Erythroblast (primary cell): Measurements from ENCODE around the gene COX11.

Experiments
- GATA1 ChIP-seq: IDR thresholded peaks from 2 replicates; pipeline ENCODE4 v1.6.1; 2011; ENCODE audit warnings: low read depth, mild to moderate bottlenecking, control low read depth, low read length, moderate library complexity
- POLR2A ChIP-seq: IDR thresholded peaks from 2 replicates; pipeline ENCODE4 v1.6.1; 2011; ENCODE audit warnings: mild to moderate bottlenecking, low read length

- TF ChIP-seq POLR2A (no peak), GATA1 (no peak)
These were observed 44.0 kb downstream of the COX11 start for GRCh38 chr17:54924405-54924804.
